Measurements from ENCODE around the gene FXYD2. TPM values are rescaled to one million over a fixed set of nuclear protein-coding genes. Genes with fewer than 3 reads are reported as not detected.
A peak's percentile ranks its signal among the peaks of the same experiment; 100 is the strongest.

Gene FXYD2
- total and polyA plus RNA-seq, 2 of the 8 experiments (the other 6 are each of a cell fraction or from before 2014, with no cell fraction given): 0.89 to 1.1 TPM

DNA sequence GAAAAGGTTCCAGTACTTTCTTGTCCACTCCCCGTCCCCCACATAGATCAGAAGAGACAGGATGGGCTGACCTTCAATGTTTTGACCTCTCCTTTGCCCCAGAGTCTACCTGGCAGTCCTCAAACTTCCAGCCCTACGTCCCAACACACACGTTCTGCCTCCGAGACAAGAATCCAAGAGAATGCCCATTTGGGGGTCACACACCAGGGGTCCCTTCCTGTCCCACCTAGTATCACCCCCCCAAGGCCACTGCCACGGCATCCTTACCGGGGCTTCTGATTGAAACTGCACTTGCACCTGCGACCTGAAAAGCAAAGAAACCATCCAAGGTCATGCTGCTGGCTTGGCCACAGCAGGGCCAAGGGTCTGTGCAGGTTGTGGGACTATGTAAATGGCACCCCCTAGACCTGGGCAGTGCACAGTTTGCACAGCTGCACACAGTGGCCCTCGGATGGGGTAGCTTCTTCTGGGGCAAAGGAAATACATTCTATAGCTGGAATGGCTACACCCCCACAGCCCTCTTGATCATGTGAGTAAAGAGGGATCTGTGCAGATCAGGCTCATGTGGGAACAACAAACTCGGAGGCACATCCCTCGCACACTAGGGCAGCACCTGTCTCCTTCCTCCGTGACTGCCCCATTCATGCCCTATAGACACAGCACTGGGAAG is 16.5 kb upstream of the FXYD2 start:
- no peak overlapping the region for H3K9ac ChIP-seq (replicated peaks in 1 of 4; ENCODE audit: extremely low read depth in 1 of 4, low read depth in 3 of 4, low read length in 3 of 4)
- H3K36me3 ChIP-seq (ENCODE audit: control insufficient read depth in 2 of 4, insufficient read depth in 4 of 4, low read length in 3 of 4): no peaks in the 10 kb centered on the region; a peak in 1 of 8 replicates
- H2AFZ ChIP-seq (ENCODE audit: low read length): no peak overlapping the region
- H2AK5ac ChIP-seq (ENCODE audit: low read depth, low read length): no peak overlapping the region
- no peaks in the 10 kb centered on the region for H3K9me3 ChIP-seq (ENCODE audit: insufficient read depth in 2 of 2, low read depth in 1 of 2, low read length in 1 of 2)
- no peak overlapping the region for H3K4ac ChIP-seq (replicated peaks; ENCODE audit: insufficient read length, low read depth, low read length)
- peak in 1 of 2 experiments; percentile 26 for DNase-seq (ENCODE audit: low read depth in 1 of 2, low spot score in 2 of 2)
- no peak overlapping the region for H2BK5ac ChIP-seq (ENCODE audit: low read depth, low read length)
- H3K23ac ChIP-seq (ENCODE audit: insufficient read length): no peak overlapping the region
- H3K79me2 ChIP-seq (ENCODE audit: control insufficient read depth in 1 of 2, insufficient read depth in 2 of 2, low read length in 2 of 2): no peaks in the 10 kb centered on the region
- H3K56ac ChIP-seq (replicated peaks; ENCODE audit: insufficient read length, low read depth, low read length): no peak overlapping the region
- no peak overlapping the region for H2BK12ac ChIP-seq (ENCODE audit: low read depth, low read length)
- peaks cover 0 to 2% of the 10 kb centered on the region in 2 experiments for H4K20me1 ChIP-seq (replicated peaks in 1 of 2; ENCODE audit: control insufficient read depth in 1 of 2, insufficient read depth in 2 of 2, low read length in 2 of 2)
- H3K4me2 ChIP-seq (ENCODE audit: insufficient read depth in 1 of 2, low read depth in 2 of 2, low read length in 2 of 2): no peak overlapping the region
- H3K23me2 ChIP-seq (ENCODE audit: low read depth, low read length): no peaks in the 10 kb centered on the region; the same call in 1 of the 2 replicates
- H3K27ac ChIP-seq (ENCODE audit: low read depth, low read length): no peak overlapping the region
- ChIA-PET POLR2A (ENCODE audit: partially characterized antibody) (no interaction called here), CTCF (ENCODE audit: partially characterized antibody) (interaction anchor here (0.6 to 3.6 kb wide), 6 partner anchors 18 to 214 kb away, joined by 3 to 22 read pairs (median 6); no protein-coding TSS in a partner anchor)
- H2BK20ac ChIP-seq (ENCODE audit: low read length): no peak overlapping the region
- WGBS, 2 experiments (ENCODE audit: extremely low coverage in 1 of 2, insufficient coverage in 1 of 2, insufficient read length in 1 of 2, insufficient replicate concordance in 2 of 2, low coverage in 1 of 2, low lambda C conversion rate in 2 of 2, missing lambda C conversion rate in 1 of 2): 85% methylated on average over 11 of the region's 11 CpGs; no CpG with 5 or more reads in 1 of the 2 experiments
- H4K91ac ChIP-seq (replicated peaks; ENCODE audit: insufficient read length, low read length): no peak overlapping the region
- no peak overlapping the region for H4K8ac ChIP-seq (ENCODE audit: extremely low read depth, insufficient read depth, low read length)
- H3K18ac ChIP-seq (ENCODE audit: extremely low read depth, low read length): no peak overlapping the region
- FAIRE-seq: no peak
- no peak overlapping the region for H3K4me3 ChIP-seq (ENCODE audit: extremely low read depth in 1 of 4, insufficient read depth in 2 of 4, low read depth in 3 of 4, low read length in 4 of 4)
- no peak for TF ChIP-seq MAFK (IDR thresholded peaks at IDR 0.05; ENCODE audit: low read depth, low read length)
- no peak for TF ChIP-seq KDM5A (IDR thresholded peaks at IDR 0.05; ENCODE audit: low read length)
- no peak for TF ChIP-seq JUND (IDR thresholded peaks at IDR 0.05; ENCODE audit: low read length)
- TF ChIP-seq SAP30 (IDR thresholded peaks at IDR 0.05; ENCODE audit: insufficient read depth, insufficient replicate concordance, low read length): no peak
- TF ChIP-seq JUN (IDR thresholded peaks at IDR 0.05; ENCODE audit: low read depth, low read length): no peak
- TF ChIP-seq EP300 (IDR thresholded peaks at IDR 0.05; ENCODE audit: borderline replicate concordance in 1 of 2, low read depth in 2 of 2, low read length in 2 of 2): no peak
- TF ChIP-seq YY1 (IDR thresholded peaks at IDR 0.05; ENCODE audit: low read depth, low read length): no peak
- TF ChIP-seq CBX5 (IDR thresholded peaks at IDR 0.05; ENCODE audit: low read depth, low read length): no peak
- no peak for TF ChIP-seq GTF2F1 (IDR thresholded peaks at IDR 0.05; ENCODE audit: borderline replicate concordance, low read depth, low read length)
- no peak for TF ChIP-seq KDM1A (IDR thresholded peaks at IDR 0.05; ENCODE audit: borderline replicate concordance, low read length)
- no peak for TF ChIP-seq SIN3A (conservative IDR thresholded peaks at IDR 0.05 in 1 of 2, IDR thresholded peaks at IDR 0.05 in 1 of 2; ENCODE audit: low read depth in 1 of 2, low read length in 2 of 2)
- TF ChIP-seq POU5F1 (IDR thresholded peaks at IDR 0.05; ENCODE audit: low read depth, low read length): no peak
- TF ChIP-seq SIX5 (IDR thresholded peaks at IDR 0.05; ENCODE audit: low read depth, low read length): no peak
- no peak overlapping the region for H3K14ac ChIP-seq (ENCODE audit: insufficient read length)
- H2BK15ac ChIP-seq (ENCODE audit: low read length): no peak overlapping the region
- no peak overlapping the region for H2BK120ac ChIP-seq (replicated peaks; ENCODE audit: low read depth, low read length)
- H3K4me1 ChIP-seq (replicated peaks in 1 of 4; ENCODE audit: control insufficient read depth in 3 of 4, insufficient read depth in 4 of 4, low read length in 3 of 4): peaks cover 0 to 6% (median 0%) of the 10 kb centered on the region in 4 experiments; a peak in 2 of 7 replicates
- no peaks in the 10 kb centered on the region for H3K79me1 ChIP-seq (ENCODE audit: low read depth, low read length)
- no peak overlapping the region for H4K5ac ChIP-seq (ENCODE audit: insufficient read length, low read depth, low read length)
- no peaks in the 10 kb centered on the region for H3K27me3 ChIP-seq (replicated peaks in 1 of 4; ENCODE audit: control insufficient read depth in 3 of 4, extremely low read depth in 1 of 4, insufficient read depth in 3 of 4, low read length in 3 of 4)
